IMR-90 (cell line): ENCODE data around the gene CUL7. TPM values are rescaled to one million over a fixed set of nuclear protein-coding genes. Genes with fewer than 3 reads are reported as not detected.

Experiments used
- ATAC-seq: fragments of 200-7000 bp; cut with Tn5 transposase; 2 replicates; pipeline ENCODE4 v1.9.1; 2020; ENCODE audit warnings: low read depth, mild to moderate bottlenecking, moderate library complexity
- BruUV-seq: library from RNA; stranded (reverse); fragments of 400-500 nt; replicated peaks from 2 replicates; lab custom pipeline; 2021; lab: Mats Ljungman, UMichigan
- CTCF ChIA-PET: fragments of 300-600 bp; formaldehyde crosslinking; extraction: SDS; loops from one replicate; lab custom pipeline; 2021; ENCODE audit warnings: antibody characterized with exemption; lab: Yijun Ruan, JAX
- POLR2A ChIA-PET: fragments of 300-600 bp; sonication (Branson Sonifier 250); formaldehyde crosslinking; loops from one replicate; lab custom pipeline; 2022; ENCODE audit warnings: antibody characterized with exemption; ENCODE audit not compliant: unreplicated experiment; lab: Charles Lee
- DNase-seq: peaks from one replicate; pipeline ENCODE4 v3.0.0; 2013
- H2AFZ ChIP-seq: replicated peaks from 2 replicates; pipeline ENCODE3; 2013; ENCODE audit warnings: low read length, mild to moderate bottlenecking; ENCODE audit not compliant: poor library complexity
- H2AK5ac ChIP-seq: 2 replicates; pipeline ENCODE4 v1.6.1; 2013; ENCODE audit warnings: low read depth, low read length, inconsistent platforms
- H2AK9ac ChIP-seq: replicated peaks from 2 replicates; pipeline ENCODE3; 2013; ENCODE audit warnings: mild to moderate bottlenecking, low read depth, low read length, moderate library complexity; ENCODE audit not compliant: poor library complexity
- H2BK120ac ChIP-seq: 2 replicates; pipeline ENCODE4 v1.6.1; 2013; ENCODE audit warnings: low read depth, low read length, inconsistent platforms
- H2BK15ac ChIP-seq: 3 replicates; pipeline ENCODE4 v1.6.1; 2013; ENCODE audit warnings: low read depth, low read length, inconsistent platforms
- H2BK20ac ChIP-seq: 2 replicates; pipeline ENCODE4 v1.6.1; 2013; ENCODE audit warnings: low read depth, mild to moderate bottlenecking, inconsistent platforms, low read length, moderate library complexity
- H2BK5ac ChIP-seq: 2 replicates; pipeline ENCODE4 v1.6.1; 2013; ENCODE audit warnings: mild to moderate bottlenecking, low read depth, low read length, inconsistent platforms; ENCODE audit not compliant: poor library complexity, severe bottlenecking
- H3K14ac ChIP-seq: replicated peaks from 2 replicates; pipeline ENCODE4 v1.6.1; 2013; ENCODE audit warnings: low read depth, low read length, inconsistent platforms
- H3K18ac ChIP-seq: 2 replicates; pipeline ENCODE4 v1.6.1; 2013; ENCODE audit warnings: low read depth, low read length, control low read depth
- H3K23ac ChIP-seq: 2 replicates; pipeline ENCODE4 v1.6.1; 2013; ENCODE audit warnings: low read depth, low read length, inconsistent platforms
- H3K27ac ChIP-seq: 2 replicates; pipeline ENCODE4 v1.5.1; 2013; ENCODE audit warnings: mild to moderate bottlenecking, control low read depth, low read length; ENCODE audit not compliant: insufficient read depth
- H3K27me3 ChIP-seq: 2 replicates; pipeline ENCODE4 v1.6.1; 2013; ENCODE audit warnings: low read length; ENCODE audit not compliant: control insufficient read depth, insufficient read depth
- H3K36me3 ChIP-seq: 2 replicates; pipeline ENCODE4 v1.6.1; 2013; ENCODE audit warnings: low read length, mixed read lengths; ENCODE audit not compliant: control insufficient read depth, insufficient read depth
- H3K4ac ChIP-seq: 2 replicates; pipeline ENCODE4 v1.6.1; 2013; ENCODE audit warnings: low read depth, low read length, inconsistent platforms
- H3K4me1 ChIP-seq: 2 replicates; pipeline ENCODE4 v1.6.1; 2013; ENCODE audit warnings: low read length, mixed read lengths; ENCODE audit not compliant: control insufficient read depth, insufficient read depth
- H3K4me2 ChIP-seq: 2 replicates; pipeline ENCODE4 v1.6.1; 2013; ENCODE audit warnings: low read depth, mild to moderate bottlenecking, control low read depth, low read length, moderate library complexity
- H3K4me3 ChIP-seq: 2 replicates; pipeline ENCODE4 v1.5.1; 2013; ENCODE audit warnings: low read depth, mild to moderate bottlenecking, control low read depth, low read length, moderate library complexity; ENCODE audit not compliant: insufficient read depth
- H3K56ac ChIP-seq: 2 replicates; pipeline ENCODE4 v1.6.1; 2013; ENCODE audit warnings: low read length, inconsistent platforms; ENCODE audit not compliant: insufficient read depth; ENCODE audit errors: extremely low read depth
- H3K79me1 ChIP-seq, 2 experiments: 2 replicates each; pipeline ENCODE4 v1.6.1; 2013; ENCODE audit warnings: low read length in 2 of 2, inconsistent platforms in 1 of 2, low read depth in 1 of 2
- H3K9ac ChIP-seq: 2 replicates; pipeline ENCODE4 v1.6.1; 2013; ENCODE audit warnings: low read depth, low read length, control low read depth
- H3K9me1 ChIP-seq: 2 replicates; pipeline ENCODE4 v1.6.1; 2013; ENCODE audit warnings: low read length, inconsistent platforms; ENCODE audit not compliant: insufficient read depth
- H3K9me3 ChIP-seq: 2 replicates; pipeline ENCODE4 v1.6.1; 2013; ENCODE audit warnings: low read length; ENCODE audit not compliant: control insufficient read depth, insufficient read depth
- H4K20me1 ChIP-seq: 2 replicates; pipeline ENCODE4 v1.6.1; 2013; ENCODE audit warnings: low read length, inconsistent platforms; ENCODE audit not compliant: insufficient read depth
- H4K5ac ChIP-seq: 2 replicates; pipeline ENCODE4 v1.6.1; 2013; ENCODE audit warnings: mild to moderate bottlenecking, low read depth, low read length, control low read depth
- H4K8ac ChIP-seq, 2 experiments: 2 replicates each; pipeline ENCODE4 v1.6.1; 2013; ENCODE audit warnings: low read depth in 2 of 2, low read length in 2 of 2, control low read depth in 1 of 2, inconsistent platforms in 1 of 2
- H4K91ac ChIP-seq: 2 replicates; pipeline ENCODE4 v1.6.1; 2013; ENCODE audit warnings: low read depth, low read length, inconsistent platforms; ENCODE audit not compliant: insufficient read depth
- BHLHE40 ChIP-seq: fragments of 150-350 bp; IDR thresholded peaks from 2 replicates; pipeline ENCODE4 v1.6.1; 2016; ENCODE audit warnings: mild to moderate bottlenecking, low read depth, low read length
- CEBPB ChIP-seq: IDR thresholded peaks from 2 replicates; pipeline ENCODE4 v1.6.1; 2012; ENCODE audit warnings: low read depth, low read length, improper control_type of control experiment
- CHD1 ChIP-seq: IDR thresholded peaks from 2 replicates; pipeline ENCODE4 v1.6.1; 2012; ENCODE audit warnings: low read depth, low read length, improper control_type of control experiment
- FOS ChIP-seq: fragments of 150-350 bp; IDR thresholded peaks from 2 replicates; pipeline ENCODE4 v1.6.1; 2016; ENCODE audit warnings: low read depth, low read length
- MAZ ChIP-seq: IDR thresholded peaks from 2 replicates; pipeline ENCODE4 v1.6.1; 2012; ENCODE audit warnings: low read depth, mild to moderate bottlenecking, low read length, improper control_type of control experiment, moderate library complexity, borderline replicate concordance
- MXI1 ChIP-seq: IDR thresholded peaks from 2 replicates; pipeline ENCODE4 v1.6.1; 2012; ENCODE audit warnings: low read depth, mild to moderate bottlenecking, low read length, moderate library complexity, borderline replicate concordance
- POLR2A ChIP-seq: IDR thresholded peaks from 2 replicates; pipeline ENCODE4 v1.6.1; 2012; ENCODE audit warnings: mild to moderate bottlenecking, low read depth, low read length
- RAD21 ChIP-seq: IDR thresholded peaks from 2 replicates; pipeline ENCODE4 v1.6.1; 2012; ENCODE audit warnings: low read length, improper control_type of control experiment
- WGBS, 2 experiments: methylation state at CpG; one replicate each; pipeline versions ENCODE4 v1.1.5 to v1.1.7; 2013; ENCODE audit warnings: missing lambda C conversion rate in 2 of 2; ENCODE audit not compliant: insufficient read length in 1 of 2; ENCODE audit errors: extremely low coverage in 2 of 2; 5-methylcytosine and 5-hydroxymethylcytosine counted together
- dilution Hi-C: fragments of 300-500 bp; cut with HindIII; formaldehyde crosslinking; loops from one replicate; pipeline ENCODE4 v1.14.3; 2018; ENCODE audit warnings: low sequenced_read_pairs; ENCODE audit not compliant: unreplicated experiment
- in situ Hi-C: fragments of 300-500 bp; cut with MboI; formaldehyde crosslinking; loops from 3 replicates; pipeline ENCODE4 v1.14.3; 2019; ENCODE audit warnings: low sequenced_read_pairs, inconsistent platforms, mixed read lengths
- intact Hi-C: fragments of 100-400 bp; cut with micrococcal nuclease; formaldehyde crosslinking; loops from 2 replicates; pipeline ENCODE4 v1.10.0; 2022
- polyA plus RNA-seq, 3 experiments: library from polyadenylated mRNA; depleted of rRNA; stranded (reverse); fragments of >200 nt; gene quantifications; 2 replicates each; pipeline ENCODE4 v1.2.3, GENCODE V29; 2012; ENCODE audit warnings: low replicate concordance in 1 of 3
- total RNA-seq: library from RNA; depleted of rRNA; stranded (reverse); fragments of >200 nt; gene quantifications from 2 replicates; pipeline ENCODE4 v1.2.3, GENCODE V29; 2012
- TF ChIP-seq, protein P1 (sequence below): fragments of 150-350 bp; IDR thresholded peaks from 2 replicates; pipeline ENCODE4 v1.6.1; 2017; ENCODE audit warnings: mild to moderate bottlenecking, antibody characterized with exemption, low read length, low read depth

CUL7 gene
- total and polyA plus RNA-seq, 2 of the 4 experiments (the other 2 are of a cell fraction): 38.0 to 39.3 TPM

DNA sequence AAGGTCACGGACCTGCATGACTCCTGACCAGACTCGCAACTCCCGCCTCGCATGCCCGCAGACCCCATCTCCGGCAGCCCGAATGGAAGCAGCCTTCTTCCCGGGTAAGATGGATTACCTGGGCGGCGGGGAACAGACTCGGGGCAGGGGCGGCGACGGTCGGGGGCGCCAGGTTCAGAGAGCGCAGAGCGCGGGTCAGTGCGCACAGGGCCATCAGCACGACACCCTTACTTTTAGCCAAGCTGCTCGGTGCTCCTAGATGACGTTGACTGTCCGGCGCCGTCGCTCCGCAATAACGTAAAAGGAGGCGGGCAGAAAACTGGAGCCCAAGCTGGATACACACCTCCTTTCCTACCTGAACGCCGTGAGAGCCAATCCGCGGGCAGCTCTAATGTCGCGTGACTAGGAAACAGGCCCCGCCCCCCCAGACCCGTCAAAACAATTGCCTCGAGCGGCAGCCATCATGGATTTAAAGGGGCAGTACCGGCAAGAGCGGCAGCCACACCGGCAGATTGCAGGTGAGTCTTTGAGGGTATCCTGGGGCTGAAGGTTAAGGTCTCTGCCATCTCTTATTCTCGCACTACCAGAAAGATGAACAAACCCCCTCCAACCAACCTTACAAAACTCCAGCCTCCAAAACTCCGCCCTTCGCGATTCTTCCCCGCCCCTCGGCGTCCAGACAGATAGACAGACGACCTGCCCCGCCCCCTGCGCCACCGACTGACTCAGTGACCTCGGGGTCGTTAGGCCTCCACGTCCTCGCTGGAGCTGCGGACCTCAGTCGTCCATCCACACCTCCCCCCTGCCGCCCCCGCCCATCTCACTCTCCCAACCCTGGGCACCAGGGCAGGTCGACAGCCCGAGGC, 5.8 kb upstream of the CUL7 start, which contains the start of the genes KLC4 and MRPL2:
Gene KLC4 (plus strand): TSS at position 464 of the 866 bp plus-strand sequence. CDS start 1,705 bp downstream, outside the sequence.
Gene MRPL2 (minus strand): TSS at position 267 of the 866 bp plus-strand sequence. CDS start 53 bp downstream, at position 214.
- DNase-seq (peak; percentile 98), ATAC-seq (peak; percentile 99)
- Histone ChIP-seq H3K4me1 (peaks cover 9% of the 10 kb centered on the region; the same call in 1 of the 2 replicates), H3K4me2 (peak within 1 kb of the TSS; percentile 93), H3K79me1 (peaks cover 17 to 37% of the 10 kb centered on the region in 2 experiments), H4K20me1 (no peaks in the 10 kb centered on the region), H2BK5ac (peak within 1 kb of the TSS; percentile 95), H3K9me3 (no peaks in the 10 kb centered on the region), H2AFZ (peak within 1 kb of the TSS; percentile 92), H2BK20ac (peak within 1 kb of the TSS; percentile 90), H2AK9ac (peak within 1 kb of the TSS; percentile 94), H3K27ac (peak within 1 kb of the TSS; percentile 93), H3K23ac (peak within 1 kb of the TSS; percentile 98), H2AK5ac (peak within 1 kb of the TSS; percentile 92), H3K56ac (peak within 1 kb of the TSS; percentile 93), H4K91ac (peak within 1 kb of the TSS; percentile 91), H3K9ac (peak within 1 kb of the TSS; percentile 91), H4K8ac (peak within 1 kb of the TSS; percentile 69 to 97), H3K4ac (peak within 1 kb of the TSS; percentile 96), H3K18ac (peak within 1 kb of the TSS; percentile 78), H2BK15ac (peak within 1 kb of the TSS; percentile 97; the same call in 2 of the 3 replicates), H4K5ac (peak within 1 kb of the TSS; percentile 84), H3K9me1 (peaks cover 4% of the 10 kb centered on the region; the same call in 1 of the 2 replicates), H2BK120ac (peak within 1 kb of the TSS; percentile 97), H3K4me3 (peak within 1 kb of the TSS; percentile 76), H3K27me3 (no peaks in the 10 kb centered on the region), H3K36me3 (peaks cover 16% of the 10 kb centered on the region), H3K14ac (peak within 1 kb of the TSS; percentile 100)
- dilution Hi-C loops: no loop called here
- peak; percentile 80; the same call in 1 of the 2 replicates for TF ChIP-seq MXI1
- no peak for TF ChIP-seq RAD21
- peak; percentile 9; the same call in 1 of the 2 replicates for TF ChIP-seq FOS
- peak; percentile 66 for TF ChIP-seq POLR2A
- peak; percentile 52; the same call in 1 of the 2 replicates for TF ChIP-seq BHLHE40
- no peak for TF ChIP-seq CEBPB
- 0 out of 2 replicates have a peak, but pooled peaks have one; percentile 30 for TF ChIP-seq CHD1
- TF ChIP-seq, protein P1, sequence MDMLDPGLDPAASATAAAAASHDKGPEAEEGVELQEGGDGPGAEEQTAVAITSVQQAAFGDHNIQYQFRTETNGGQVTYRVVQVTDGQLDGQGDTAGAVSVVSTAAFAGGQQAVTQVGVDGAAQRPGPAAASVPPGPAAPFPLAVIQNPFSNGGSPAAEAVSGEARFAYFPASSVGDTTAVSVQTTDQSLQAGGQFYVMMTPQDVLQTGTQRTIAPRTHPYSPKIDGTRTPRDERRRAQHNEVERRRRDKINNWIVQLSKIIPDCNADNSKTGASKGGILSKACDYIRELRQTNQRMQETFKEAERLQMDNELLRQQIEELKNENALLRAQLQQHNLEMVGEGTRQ: peak; percentile 54; the same call in 1 of the 2 replicates
- TF ChIP-seq MAZ: peak; percentile 14; the same call in 1 of the 2 replicates
- no TSS peak for BruUV-seq
- in situ Hi-C loops: no loop called here
- intact Hi-C loops: loop anchor here (2.0 kb wide), 1 partner anchor 15 kb away; no protein-coding TSS in a partner anchor
- CTCF ChIA-PET: interaction anchor here (1.4 kb wide), 1 partner anchor 85 kb away, joined by 6 read pairs; no protein-coding TSS in a partner anchor
- WGBS, 2 experiments: 0% methylated on average over 41 of the region's 64 CpGs; no CpG with 5 or more reads in 1 of the 2 experiments
- POLR2A ChIA-PET: interaction anchor here (0.6 to 0.9 kb wide), 4 partner anchors 11 to 111 kb away, joined by 3 to 5 read pairs (median 3); partner anchors contain the start of gene RRP36
